ENCODE data around the gene FZD7.

FZD7 gene

DNA sequence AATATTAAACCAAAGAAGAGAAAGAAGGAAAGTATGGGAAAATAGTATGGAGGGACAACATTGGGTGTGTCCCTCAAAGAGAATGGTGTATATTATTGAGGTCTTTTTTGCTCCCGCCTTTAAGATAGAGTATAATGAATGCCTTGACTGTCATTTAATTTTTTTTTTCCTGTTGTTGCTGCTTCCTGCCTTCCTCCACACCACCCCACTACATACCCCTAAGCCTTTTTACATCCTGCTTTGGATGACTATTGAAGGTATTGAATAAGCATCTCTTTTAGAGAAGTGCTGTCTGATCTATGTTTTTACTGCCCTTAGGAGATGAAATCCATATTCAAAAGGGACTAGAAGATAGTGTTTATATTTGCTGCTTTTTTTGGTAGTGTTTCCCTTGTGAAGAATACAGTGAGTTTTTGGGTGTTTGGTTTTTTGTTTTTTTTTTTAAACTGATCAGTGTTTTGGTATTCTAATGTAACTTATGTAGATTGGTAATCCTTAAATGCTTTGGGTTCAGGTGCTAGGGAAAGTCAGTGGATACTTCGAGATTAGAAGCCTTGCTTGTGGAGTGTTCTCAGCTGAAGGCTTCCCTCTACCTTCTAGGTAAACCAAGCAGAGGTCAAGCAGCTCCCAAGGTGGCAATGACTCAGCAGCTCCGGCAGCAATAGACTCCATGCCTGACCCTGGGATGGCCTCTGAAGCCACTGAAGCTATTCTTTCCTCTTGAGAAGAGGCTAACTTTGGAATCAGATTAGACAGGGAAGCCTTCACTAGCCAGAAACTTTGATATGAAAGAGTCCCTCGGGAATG, 5.0 kb downstream of the FZD7 start:
- peak in 1 of 2 experiments; percentile 4 for DNase-seq

DNA sequence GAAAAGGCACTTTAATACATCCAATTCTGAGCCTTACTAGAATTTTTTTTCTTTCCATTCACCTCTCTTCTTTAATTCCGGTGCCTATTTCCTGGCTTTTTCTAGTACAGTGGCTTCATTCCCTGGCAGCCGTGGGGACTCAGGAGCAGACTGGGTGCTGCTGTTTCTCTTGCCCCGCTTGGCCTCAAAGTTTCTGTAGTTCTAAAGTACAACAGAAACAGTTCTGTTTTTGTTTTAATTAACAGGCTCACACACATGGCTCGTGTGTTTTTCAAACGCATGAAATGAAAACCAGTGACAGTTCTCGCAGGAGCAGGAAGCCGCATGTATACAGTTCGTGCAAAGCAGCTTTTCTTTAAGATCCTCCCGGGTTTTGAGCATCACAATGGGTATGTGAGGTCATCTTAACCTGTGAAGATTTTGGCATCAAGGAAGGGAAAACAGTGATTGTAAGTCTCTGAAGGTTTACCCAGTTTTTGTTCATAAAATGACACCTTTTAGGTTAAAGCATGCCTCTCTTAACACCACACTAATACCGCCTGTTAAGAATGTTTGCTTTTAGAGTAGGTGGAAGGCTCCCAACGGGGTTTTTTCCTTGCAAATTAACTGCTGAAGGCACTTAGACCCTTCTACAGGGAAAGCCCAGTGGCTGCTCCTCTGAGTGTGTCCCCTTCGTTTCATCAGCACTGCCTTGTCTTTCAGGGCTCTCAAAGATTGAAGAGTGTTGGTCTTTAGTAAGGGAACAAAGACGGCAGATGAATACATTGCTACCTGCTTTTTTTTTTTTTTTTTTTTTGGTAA, 5.8 kb downstream of the FZD7 start:
- no peak for DNase-seq

DNA sequence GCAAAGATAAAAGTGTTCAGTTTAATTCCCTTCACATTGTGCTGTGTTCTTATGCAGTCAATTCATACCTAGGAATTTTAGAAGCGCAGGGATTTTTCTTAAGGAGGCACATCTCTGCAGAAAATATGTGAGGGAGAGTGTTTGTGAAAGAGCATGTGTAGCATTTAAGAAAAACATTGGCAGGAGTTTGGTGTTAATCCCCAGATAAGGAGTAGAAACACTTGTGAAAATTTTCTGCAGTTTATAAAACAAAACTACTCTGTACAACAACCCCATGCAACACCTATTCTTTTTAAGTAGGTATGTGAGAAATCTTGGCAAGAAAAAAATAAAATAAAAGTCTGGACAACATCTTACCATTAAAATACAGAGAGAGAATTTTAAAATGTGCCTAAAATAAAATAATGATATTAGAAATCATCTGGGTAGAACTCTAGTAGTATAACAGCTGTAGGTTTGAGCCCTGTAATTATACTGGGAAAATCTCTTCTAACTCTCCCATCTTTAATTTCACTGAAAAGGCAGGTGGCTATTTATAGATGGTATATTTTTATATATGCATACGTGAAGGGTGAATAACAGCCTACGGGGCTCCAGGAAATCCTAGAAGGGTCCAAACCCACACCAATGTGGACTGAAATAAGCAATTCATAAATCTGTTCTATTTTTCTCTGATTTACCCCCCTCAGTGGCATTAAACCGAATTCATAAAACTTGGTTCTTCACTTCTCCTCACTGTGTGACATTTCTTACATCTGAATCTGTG, 6.6 kb downstream of the FZD7 start:
- DNase-seq, result no peak

DNA sequence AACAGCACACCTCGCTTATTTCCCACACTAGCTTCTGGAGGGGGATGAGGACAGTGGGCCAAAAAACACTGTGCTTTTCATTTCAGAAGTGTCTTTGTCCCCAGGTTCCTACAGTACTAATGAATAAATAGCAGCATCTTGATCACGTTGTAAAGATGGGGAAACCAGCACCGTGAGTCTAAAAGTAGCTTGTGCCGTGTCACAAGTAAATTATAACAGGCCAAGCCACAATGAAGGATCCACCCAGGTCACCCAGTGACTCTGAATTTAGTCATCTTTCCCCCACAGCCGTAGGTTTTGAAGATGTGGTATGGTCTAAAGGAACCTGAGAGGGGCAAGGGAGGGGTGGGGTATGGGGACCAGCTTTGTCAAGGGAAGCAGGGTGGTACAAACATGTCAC, 8.8 kb downstream of the FZD7 start:
- DNase-seq, result no peak

DNA sequence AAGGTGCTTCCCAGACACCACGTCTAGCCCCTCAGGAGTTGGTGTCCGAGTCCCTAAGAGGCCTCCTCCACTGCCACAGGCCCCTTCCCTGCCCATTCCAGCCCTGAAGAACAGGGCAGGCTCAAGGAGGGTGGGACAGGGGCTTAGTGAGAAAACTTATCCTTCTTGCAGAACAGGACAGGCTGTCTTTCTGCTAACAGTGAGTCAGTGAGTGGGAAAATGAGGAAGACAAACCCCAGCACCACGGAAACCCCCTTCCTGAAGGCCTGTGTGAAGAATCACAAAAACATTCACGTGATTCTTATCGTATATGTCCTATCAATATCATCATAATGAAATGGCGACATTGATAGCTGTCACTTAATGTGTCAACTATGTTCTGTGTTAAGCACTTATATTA, 9.8 kb downstream of the FZD7 start:
- no peak for DNase-seq

DNA sequence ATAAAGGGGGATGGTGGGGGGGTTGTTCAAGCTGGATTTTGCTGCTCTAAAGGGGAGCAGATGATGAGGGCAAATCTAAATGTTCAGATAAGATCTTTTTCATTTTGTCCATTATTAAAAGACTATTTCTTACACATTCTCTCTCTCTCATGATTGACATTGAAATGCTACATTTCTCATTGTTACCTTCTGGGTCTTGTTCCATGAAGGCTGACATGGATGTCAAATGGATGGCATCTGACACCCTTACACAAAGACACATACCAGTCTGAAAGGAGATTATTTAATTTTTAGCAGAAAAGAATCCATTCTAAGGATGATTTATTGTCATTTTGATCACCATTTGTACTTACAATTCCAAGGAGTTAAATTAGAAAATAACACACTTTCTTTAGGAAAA, 11.1 kb downstream of the FZD7 start:
- no peak for DNase-seq

DNA sequence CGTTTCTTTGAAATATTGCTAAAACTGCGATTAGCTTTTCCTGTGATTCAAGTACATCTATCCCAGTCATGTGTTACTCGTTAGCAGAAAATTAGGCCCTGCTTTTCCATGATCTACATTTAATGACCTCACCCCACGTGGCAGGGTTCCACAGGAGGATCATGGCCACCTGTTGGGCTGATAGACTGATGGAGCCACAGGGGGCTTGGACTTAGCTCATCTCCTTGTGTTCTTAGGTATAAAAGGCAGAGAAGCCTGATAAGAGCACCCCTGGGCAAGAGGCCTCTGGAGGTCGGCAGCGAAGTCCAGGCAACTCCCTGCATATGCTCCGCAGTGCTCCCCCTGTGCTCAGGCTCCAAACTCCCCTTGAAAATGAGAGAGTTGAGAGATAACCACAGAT, 12.9 kb downstream of the FZD7 start:
- DNase-seq, result no peak

DNA sequence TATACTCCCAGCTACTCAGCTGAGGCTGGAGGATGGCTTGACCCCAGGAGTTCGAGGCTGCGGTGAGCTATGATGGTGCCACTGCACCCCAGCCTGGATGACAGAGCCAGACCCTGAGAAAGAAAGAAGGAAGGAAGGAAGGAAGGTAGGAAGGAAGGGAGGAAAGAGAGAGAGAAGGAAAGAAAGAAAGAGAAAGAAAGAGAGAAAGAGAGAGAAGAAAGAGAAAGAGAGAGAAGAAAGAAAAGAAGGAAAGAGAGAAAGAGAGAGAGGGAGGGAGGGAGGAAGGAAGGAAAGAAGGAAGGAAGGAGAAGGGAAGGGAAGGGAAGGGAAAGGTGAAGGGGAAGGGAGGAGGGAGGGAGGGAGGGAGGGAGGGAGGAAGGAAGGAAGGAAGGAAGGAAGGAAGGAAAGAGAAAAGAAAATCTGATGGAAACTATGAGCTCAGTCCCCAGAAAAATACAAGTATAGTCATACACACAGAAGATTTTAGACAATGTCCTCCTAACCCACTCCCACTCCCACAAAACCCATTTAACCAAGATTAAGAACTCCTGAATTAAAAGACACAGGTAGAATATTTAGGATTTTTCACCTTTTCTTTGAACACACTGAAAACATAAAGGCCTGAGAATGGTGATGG, 15.6 kb downstream of the FZD7 start:
- DNase-seq, result no peak

DNA sequence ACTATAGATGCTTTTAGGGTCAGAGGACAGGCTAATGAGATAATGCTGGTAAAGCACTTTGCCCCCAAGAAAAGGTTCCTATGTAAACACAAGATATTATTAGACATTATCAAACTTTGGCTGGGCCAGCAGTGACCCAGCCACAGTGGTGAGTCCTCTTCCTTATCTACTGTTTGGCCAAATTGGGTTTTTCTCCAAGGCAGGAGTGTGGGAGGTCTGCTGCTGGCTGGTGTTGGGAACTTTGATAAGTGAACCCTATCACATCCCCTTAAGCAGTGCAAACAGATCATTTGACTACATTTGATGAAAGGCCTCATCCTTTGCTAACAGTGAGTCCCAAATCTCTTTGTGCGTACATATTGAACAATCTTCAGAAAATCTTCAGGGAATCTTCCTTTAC, 16.2 kb downstream of the FZD7 start:
- DNase-seq, result no peak

DNA sequence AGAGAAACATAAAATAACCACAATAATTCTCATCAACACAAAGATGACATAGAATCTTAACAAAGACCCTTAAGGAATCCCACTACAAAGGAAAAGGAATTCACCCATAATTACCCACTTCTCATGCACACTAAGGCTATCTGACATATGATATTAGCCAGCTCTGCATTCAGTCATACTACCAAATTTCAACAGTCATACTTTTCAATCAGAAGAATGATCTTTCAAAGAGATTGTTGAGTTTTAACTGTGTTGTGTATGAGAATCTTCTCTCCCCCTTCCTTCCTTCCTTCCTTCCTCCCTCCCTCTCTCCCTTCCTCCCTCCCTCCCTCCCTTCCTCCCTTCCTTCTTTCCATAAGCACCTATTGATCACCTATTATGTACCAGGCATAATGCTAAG, 17.0 kb downstream of the FZD7 start:
- DNase-seq, result no peak

DNA sequence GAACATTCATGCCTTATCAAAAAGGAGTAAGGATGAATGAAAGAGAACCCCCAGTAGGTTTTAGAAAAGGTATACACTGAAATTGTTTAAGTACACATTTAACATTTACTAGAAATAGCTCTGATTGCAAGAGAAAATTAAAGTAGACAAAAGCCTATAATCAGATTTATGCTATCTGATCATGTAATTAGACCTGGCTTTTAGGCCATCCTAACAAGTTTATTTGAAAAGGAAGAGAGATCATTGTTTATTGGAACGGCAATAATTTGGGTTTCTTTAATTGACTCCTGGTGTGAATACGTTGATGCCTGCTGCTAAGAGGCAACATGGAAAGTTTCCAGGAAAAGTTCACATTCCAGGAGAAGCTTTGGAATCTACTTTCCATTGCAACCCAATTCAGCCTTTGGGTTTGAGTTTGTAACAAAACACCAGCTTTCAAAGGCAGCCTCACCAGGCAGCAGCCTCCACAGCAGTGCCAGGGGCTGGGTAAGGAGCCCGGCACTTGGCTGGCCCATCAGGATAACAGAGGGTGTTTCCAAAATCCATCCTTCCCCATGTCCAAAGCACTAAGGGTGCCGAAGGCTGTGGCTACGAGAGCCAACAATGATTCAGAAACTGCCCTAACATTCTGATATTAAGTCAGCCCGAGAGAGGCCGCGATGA, 18.0 kb downstream of the FZD7 start:
- no peak for DNase-seq

DNA sequence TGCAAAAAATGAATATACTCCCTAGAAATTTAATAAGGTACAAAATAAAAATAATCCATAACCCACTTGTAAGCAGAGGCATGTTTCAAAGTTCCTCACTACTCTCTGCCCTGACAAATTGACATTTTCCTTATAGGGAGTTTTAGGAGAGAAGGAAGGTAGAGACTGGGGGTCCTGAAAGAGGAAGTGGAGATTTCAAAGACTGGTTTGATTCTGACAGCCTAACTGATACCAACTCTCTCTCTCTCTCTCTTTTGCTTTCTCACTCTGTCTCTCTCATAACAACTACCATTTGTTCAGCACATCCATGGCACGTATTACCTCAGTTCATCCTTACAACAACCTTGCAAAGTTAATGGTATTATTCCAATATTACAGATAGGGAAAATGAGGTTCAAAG, 18.6 kb downstream of the FZD7 start:
- DNase-seq, result no peak

DNA sequence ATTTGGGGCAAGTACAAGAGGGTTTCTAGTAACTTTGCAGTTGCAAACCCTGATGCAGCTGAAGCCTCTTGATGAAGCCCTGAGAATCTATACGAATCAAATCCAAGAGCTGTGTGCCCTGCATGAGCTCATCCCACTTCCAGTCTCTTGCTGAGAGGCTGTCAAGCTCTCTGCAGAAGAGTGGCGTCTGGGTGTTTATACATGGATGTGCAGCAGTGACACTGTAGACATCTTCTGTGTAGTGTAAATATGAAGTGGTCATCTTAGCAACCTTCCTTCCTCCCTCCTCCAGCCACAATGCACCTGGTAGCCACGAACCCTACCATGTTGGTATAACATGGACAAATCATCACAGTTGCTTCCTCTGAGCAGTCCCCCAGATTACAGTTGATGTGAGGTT, 21.0 kb downstream of the FZD7 start:
- DNase-seq, result no peak

DNA sequence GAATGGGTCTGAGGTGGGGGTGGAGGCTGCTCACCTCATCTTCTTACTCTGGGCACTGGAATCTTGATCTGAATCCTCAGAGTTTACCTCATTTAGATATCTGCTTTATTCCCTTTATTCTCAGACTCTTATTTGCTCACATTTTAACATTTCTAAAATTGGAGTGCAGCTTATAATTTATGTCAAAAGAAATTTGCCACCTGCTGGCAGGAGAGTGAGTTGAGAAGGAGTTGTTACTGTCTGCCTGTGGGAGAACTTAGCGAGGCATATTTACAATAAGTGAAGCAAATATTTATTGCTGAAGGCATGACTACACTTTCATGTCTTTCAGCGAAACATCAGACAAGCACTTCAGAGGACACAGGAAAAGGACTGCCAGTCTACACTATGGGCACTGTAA, 23.0 kb downstream of the FZD7 start:
- DNase-seq, result no peak

DNA sequence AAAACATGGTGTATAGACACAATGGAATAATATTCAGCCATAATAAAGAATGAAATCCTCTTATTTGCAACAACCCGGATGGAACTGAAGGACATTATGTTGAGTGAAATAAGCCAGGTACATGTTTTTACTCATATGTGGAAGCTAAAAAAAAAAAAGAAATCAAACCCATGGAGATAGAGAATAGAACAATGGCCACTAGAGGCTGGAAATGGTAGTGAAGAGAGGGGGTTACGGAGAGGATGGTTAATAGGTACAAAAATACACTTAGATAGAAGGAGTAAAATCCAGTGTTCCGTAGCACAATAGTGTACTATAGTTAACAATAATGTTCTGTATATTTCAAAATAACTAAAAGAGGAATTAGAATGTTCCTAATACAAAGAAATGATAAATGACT, 26.6 kb downstream of the FZD7 start:
- DNase-seq, result no peak

DNA sequence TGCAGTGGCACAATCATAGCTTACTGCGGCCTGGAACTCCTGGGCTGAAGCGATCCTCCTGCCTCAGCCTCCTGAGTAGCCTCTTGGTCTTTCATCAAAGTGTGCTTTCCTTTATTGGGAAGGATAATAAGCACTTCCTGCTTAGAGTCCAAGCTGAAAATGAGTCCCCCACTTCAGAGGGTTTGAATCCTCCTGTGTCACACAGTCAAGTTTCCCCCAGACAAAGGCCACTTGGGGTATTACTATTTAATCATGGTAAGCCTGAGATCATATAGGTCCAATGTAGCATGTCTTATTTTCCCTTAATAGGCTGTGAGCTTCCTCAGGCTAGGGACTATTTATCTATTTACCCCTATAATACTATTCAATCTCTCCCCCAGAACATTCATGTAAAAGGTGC, 28.0 kb downstream of the FZD7 start:
- DNase-seq, result no peak

DNA sequence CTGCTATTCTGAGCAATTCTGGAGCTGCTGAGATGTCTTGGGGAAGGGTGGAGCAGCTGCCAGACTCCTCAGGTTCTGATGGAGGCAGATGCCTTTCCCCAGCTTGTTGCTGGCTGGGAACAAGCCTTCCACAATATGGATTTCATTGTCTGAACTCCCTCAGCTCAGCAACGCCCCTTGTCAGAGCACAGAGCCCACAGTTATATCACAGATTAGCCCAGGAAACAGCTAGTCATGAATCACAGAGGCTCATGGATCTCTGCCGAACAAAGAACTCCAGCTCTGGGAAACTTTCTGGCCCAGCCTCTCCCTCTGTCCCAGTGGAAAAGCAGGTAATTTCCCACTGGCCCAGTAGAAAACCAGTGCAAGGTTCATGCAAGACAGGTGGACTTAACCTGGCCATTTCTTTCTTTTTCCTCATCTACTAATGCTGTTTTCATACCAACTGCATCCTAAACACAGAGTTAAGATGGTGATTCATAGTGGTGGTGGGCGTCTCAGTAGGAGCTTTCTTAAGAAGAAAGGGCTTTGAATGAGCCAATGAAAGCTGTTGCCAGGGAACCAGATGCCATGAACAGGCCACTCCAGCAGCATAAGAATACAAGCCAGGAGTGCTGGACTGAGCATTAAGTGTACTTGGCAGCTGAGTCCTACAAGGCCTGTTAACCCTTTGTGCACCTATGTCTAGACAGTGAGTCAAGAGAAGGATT, 30.7 kb downstream of the FZD7 start:
- DNase-seq, result no peak

DNA sequence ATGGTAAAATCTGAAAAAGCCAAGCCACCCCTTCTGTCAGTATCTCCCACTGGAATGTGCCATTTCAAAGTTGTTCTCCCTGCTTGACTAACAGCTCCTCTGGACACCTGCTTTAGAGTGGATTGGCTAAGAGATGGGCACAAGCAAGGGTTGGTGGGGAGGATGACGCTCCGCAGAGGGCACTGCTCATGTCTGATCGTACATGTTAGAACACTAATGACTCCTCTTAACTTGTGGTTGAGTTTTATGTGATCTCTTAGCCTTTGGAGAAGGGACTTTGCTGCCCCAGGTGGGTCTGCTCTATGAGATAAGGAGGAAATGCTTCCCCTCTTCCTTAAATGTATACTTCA, 31.2 kb downstream of the FZD7 start:
- no peak for DNase-seq

DNA sequence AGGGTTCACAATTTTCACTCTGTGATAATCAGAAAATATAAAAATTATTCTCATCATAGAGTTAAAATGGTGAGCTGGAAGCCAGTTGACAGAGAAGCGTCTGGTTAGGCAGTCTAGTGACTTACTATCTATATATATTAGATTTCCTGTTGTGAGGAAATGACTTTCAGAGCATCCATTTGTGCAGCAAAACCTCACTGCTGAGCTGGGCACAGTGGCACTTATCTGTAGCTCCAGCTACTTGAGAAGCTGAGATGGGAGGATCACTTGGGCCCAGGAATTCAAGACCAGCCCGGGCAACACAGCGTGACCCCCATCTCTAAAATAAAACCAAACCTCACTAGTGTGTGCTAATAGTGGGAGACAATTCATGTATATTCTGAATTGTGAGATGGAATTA, 32.2 kb downstream of the FZD7 start:
- DNase-seq, result no peak

DNA sequence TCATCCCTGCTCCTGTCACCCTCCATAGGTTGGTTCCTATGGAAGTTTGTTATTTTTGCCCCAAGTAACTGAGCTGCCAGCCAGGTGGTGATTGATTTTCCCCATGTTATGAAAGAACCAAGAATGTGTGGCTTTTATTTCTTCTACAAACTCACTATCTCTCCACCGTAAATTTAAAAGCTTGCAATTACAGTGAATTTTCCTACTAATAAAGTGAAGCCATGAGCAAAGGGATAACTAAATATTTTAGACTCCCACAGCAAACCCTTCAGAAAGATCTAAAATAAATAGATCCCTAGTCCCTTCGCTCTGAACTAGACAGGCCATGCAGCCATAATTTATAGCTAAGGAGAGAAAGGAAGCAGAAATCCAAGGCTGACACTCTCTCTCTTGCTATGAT, 33.2 kb downstream of the FZD7 start:
- DNase-seq, result no peak

DNA sequence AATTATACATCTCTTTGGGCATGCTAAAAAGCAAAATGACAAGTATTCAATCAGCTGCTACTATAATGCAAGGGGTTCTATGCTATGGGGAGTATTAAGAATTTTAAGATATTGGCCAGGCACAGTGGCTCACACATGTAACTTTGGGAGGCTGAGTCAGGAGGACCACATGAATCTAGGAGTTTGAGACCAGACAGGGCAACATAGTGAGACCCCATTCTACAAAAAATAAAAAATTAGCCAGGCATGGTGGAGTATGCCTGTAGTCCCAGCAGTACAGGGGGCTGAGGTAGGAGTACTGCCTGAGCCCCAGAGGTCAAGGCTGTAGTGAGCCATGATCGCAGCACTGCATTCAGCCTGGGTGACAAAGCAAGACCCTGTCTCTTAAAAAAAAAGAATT, 33.9 kb downstream of the FZD7 start:
- DNase-seq, result no peak

Data from SHP77 (cell line).